RWPE2 (cell line): ENCODE results near the gene SLC25A1.
"Not testable (repeated sequence)": the region's sequence is repeated elsewhere in the genome, so short reads cannot be mapped to it uniquely, and the experiment has no call there.

Experiments used
- ATAC-seq: fragments of 200-7000 bp; cut with Tn5 transposase; 3 replicates; pipeline ENCODE4 v1.9.1; 2021; ENCODE audit warnings: low read depth
- DNase-seq: peaks from one replicate; pipeline ENCODE4 v3.0.0-alpha.2; 2020; ENCODE audit warnings: low spot score
- H3K27ac ChIP-seq: fragments of 450-650 bp; 2 replicates; pipeline ENCODE4 v1.5.1; 2017; ENCODE audit warnings: mild to moderate bottlenecking; ENCODE audit not compliant: poor library complexity, severe bottlenecking
- H3K27me3 ChIP-seq: fragments of 250-450 bp; sonication (Bioruptor Pico); 2 replicates; pipeline ENCODE4 v1.5.1; 2021; ENCODE audit warnings: mild to moderate bottlenecking, moderate library complexity; ENCODE audit not compliant: insufficient read depth, poor library complexity, severe bottlenecking
- H3K36me3 ChIP-seq: fragments of 250-450 bp; sonication (Bioruptor Pico); 2 replicates; pipeline ENCODE4 v1.5.1; 2020; ENCODE audit warnings: low read depth, mild to moderate bottlenecking, moderate library complexity
- H3K4me1 ChIP-seq: fragments of 250-450 bp; sonication (Bioruptor Pico); 2 replicates; pipeline ENCODE4 v1.5.1; 2021; ENCODE audit warnings: mild to moderate bottlenecking, moderate library complexity; ENCODE audit not compliant: insufficient read depth, poor library complexity, severe bottlenecking
- H3K4me3 ChIP-seq: fragments of 250-450 bp; sonication (Bioruptor Pico); 2 replicates; pipeline ENCODE4 v1.5.1; 2021; ENCODE audit warnings: mild to moderate bottlenecking, moderate library complexity; ENCODE audit not compliant: severe bottlenecking
- H3K9me3 ChIP-seq: fragments of 250-450 bp; sonication (Bioruptor Pico); 2 replicates; pipeline ENCODE4 v1.5.1; 2021; ENCODE audit warnings: mild to moderate bottlenecking, moderate library complexity; ENCODE audit not compliant: severe bottlenecking
- TF ChIP-seq, protein P1 (sequence below): fragments of 450-650 bp; IDR thresholded peaks from one replicate; pipeline ENCODE4 v1.5.1; 2017; ENCODE audit warnings: mild to moderate bottlenecking, moderate library complexity; ENCODE audit not compliant: poor library complexity, severe bottlenecking

SLC25A1 gene

DNA sequence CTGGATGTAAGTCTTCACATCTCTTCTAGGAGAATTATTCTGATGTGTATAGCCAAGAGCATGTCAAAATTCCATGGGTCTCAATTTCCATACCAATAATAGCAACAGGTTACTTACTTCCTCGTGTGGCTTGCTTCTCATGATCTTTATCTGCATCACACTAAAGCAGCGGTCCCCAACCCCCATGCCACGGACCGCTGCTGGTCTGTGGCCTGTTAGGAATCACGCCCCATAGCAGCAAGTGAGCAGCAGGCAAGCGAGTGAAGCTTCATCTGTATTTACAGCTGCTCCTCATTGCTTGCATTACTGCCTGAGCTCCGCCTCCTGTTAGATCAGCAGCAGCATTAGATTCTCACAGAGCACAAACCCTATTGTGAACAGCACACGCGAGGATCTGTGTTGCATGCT is 28.9 kb upstream of the SLC25A1 start:
- no peak for DNase-seq
- H3K27ac ChIP-seq, result no peak overlapping the region
- no peak overlapping the region for H3K4me3 ChIP-seq
- no peak for ATAC-seq
- no peaks in the 10 kb centered on the region for H3K4me1 ChIP-seq
- no peaks in the 10 kb centered on the region for H3K27me3 ChIP-seq
- peaks cover 15% of the 10 kb centered on the region for H3K36me3 ChIP-seq
- TF ChIP-seq, protein P1, sequence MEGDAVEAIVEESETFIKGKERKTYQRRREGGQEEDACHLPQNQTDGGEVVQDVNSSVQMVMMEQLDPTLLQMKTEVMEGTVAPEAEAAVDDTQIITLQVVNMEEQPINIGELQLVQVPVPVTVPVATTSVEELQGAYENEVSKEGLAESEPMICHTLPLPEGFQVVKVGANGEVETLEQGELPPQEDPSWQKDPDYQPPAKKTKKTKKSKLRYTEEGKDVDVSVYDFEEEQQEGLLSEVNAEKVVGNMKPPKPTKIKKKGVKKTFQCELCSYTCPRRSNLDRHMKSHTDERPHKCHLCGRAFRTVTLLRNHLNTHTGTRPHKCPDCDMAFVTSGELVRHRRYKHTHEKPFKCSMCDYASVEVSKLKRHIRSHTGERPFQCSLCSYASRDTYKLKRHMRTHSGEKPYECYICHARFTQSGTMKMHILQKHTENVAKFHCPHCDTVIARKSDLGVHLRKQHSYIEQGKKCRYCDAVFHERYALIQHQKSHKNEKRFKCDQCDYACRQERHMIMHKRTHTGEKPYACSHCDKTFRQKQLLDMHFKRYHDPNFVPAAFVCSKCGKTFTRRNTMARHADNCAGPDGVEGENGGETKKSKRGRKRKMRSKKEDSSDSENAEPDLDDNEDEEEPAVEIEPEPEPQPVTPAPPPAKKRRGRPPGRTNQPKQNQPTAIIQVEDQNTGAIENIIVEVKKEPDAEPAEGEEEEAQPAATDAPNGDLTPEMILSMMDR, result no peak
- H3K9me3 ChIP-seq, result peaks cover 4% of the 10 kb centered on the region

DNA sequence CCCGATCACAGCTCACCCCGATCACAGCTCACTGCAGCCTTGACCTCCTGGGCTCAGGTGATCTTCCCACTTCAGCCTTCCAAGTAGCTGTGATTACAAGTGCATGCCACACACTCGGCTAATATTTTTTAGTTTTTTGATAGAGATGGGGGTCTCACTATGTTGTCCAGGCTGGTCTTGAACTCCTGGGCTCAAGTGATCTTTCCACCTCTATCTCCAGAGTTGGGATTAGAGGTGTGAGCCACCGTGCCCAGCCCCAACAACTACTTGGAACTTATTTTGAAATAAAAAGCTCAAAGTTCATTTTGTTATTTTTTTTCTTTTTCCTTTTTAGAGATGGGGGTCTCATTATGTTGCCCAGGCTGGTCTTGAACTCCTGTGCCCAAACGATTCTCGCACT is 27.8 kb upstream of the SLC25A1 start:
- Histone ChIP-seq H3K9me3 (peaks cover 4% of the 10 kb centered on the region), H3K27ac (no peak overlapping the region), H3K36me3 (peaks cover 15% of the 10 kb centered on the region), H3K4me3 (no peak overlapping the region), H3K4me1 (no peaks in the 10 kb centered on the region), H3K27me3 (no peaks in the 10 kb centered on the region)
- TF ChIP-seq, protein P1, result no peak
- ATAC-seq, result no peak
- DNase-seq, result no peak

DNA sequence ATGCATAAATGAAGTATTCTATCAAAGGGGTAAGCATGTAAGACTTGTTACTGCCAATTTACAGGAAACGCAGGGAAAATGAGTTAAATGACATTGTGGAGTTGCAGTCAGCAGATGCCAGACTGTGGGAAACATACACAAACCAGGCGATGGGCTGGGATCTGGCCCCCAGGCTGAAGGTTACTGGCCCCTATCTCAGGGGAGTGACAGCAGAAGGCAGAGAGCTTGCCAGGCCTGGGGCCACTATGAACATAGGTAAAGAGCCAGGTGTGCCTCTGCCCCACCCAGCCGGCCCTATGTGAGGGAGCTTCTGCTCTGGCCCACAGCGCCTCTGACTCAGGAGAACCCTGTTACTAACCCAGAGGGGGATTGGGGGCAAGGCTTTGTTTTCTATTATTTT is 26.1 kb upstream of the SLC25A1 start:
- peaks cover 4% of the 10 kb centered on the region for H3K9me3 ChIP-seq
- ATAC-seq (no peak), DNase-seq (no peak)
- H3K27ac ChIP-seq, result no peak overlapping the region
- no peaks in the 10 kb centered on the region for H3K27me3 ChIP-seq
- H3K4me1 ChIP-seq, result no peaks in the 10 kb centered on the region
- H3K36me3 ChIP-seq, result peaks cover 16% of the 10 kb centered on the region
- TF ChIP-seq, protein P1, result no peak
- H3K4me3 ChIP-seq, result no peak overlapping the region

DNA sequence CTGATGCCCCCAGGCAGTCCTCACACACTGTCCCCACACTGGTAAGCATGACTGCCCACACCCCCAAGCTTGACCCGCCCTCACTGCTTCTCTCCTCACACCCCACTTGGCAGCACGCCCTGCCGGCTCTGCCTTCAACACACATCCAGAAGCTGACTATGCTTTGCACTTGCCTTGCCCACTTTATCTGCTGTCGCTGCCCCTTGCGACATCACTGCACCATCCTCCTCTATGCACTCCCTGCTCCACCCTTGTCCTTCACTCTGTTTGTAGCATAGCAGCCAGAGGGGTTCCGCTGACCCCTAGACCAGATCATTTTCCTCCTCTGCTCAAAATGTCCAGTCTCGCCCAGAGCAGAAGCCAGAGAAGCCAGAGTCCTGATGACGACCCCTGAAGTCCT is 25.3 kb upstream of the SLC25A1 start:
- Histone ChIP-seq H3K36me3 (peaks cover 18% of the 10 kb centered on the region), H3K9me3 (peaks cover 4% of the 10 kb centered on the region), H3K27ac (no peak overlapping the region), H3K4me3 (no peak overlapping the region), H3K27me3 (no peaks in the 10 kb centered on the region), H3K4me1 (no peaks in the 10 kb centered on the region)
- no peak for ATAC-seq
- no peak for DNase-seq
- TF ChIP-seq, protein P1, result no peak

DNA sequence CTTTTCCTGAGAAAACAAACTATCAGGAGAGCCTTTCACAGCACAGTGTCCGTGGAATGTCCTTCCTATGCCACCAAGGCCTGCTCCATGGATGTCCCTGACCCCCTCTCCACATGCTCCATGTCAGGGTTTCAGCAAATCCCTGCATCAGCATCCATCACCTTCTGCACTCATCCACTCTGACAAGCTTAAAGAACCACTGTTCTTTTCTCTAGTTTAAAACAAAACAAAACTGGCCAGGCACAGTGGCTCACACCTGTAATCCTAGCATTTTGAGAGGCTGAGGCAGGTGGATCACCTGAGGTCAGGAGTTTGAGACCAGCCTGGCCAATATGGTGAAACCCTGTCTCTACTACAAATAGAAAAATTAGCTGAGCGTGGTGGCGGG is 24.3 kb upstream of the SLC25A1 start:
- DNase-seq, H3K27me3 ChIP-seq, H3K4me1 ChIP-seq, H3K4me3 ChIP-seq, H3K36me3 ChIP-seq, ATAC-seq, H3K27ac ChIP-seq, H3K9me3 ChIP-seq: not testable (repeated sequence)
